ACC112 (cell line): ENCODE data around the gene SLC43A2.
A peak's percentile ranks its signal among the peaks of the same experiment; 100 is the strongest.

Source experiments
- H2AFZ ChIP-seq: fragments of 200-600 bp; sonication (generic); one replicate; pipeline ENCODE4 v1.6.0; 2017; ENCODE audit warnings: antibody characterized with exemption, low read length; ENCODE audit not compliant: unreplicated experiment
- H3K27ac ChIP-seq: fragments of 200-600 bp; sonication (generic); 2 replicates; pipeline ENCODE4 v1.5.1; 2014; ENCODE audit warnings: low read depth, mild to moderate bottlenecking, antibody characterized with exemption, low read length, moderate library complexity
- H3K27me3 ChIP-seq: fragments of 200-600 bp; sonication (generic); 2 replicates; pipeline ENCODE4 v1.6.1; 2014; ENCODE audit warnings: mild to moderate bottlenecking, antibody characterized with exemption, low read length, moderate library complexity, mixed read lengths; ENCODE audit not compliant: insufficient read depth
- H3K36me3 ChIP-seq: fragments of 200-600 bp; sonication (generic); 2 replicates; pipeline ENCODE4 v1.6.1; 2016; ENCODE audit warnings: mild to moderate bottlenecking, antibody characterized with exemption, low read length, moderate library complexity, mixed read lengths; ENCODE audit not compliant: insufficient read depth
- H3K4me1 ChIP-seq: fragments of 200-600 bp; sonication (generic); one replicate; pipeline ENCODE4 v1.6.1; 2016; ENCODE audit warnings: low read length, mixed read lengths; ENCODE audit not compliant: insufficient read depth, unreplicated experiment, control insufficient read depth
- H3K4me3 ChIP-seq: fragments of 200-600 bp; sonication (generic); 2 replicates; pipeline ENCODE4 v1.5.1; 2014; ENCODE audit warnings: mild to moderate bottlenecking, low read depth, low read length
- H3K79me2 ChIP-seq: fragments of 200-600 bp; sonication (generic); one replicate; pipeline ENCODE4 v1.6.0; 2016; ENCODE audit warnings: low read length; ENCODE audit not compliant: control insufficient read depth, unreplicated experiment, insufficient read depth

The SLC43A2 gene

DNA sequence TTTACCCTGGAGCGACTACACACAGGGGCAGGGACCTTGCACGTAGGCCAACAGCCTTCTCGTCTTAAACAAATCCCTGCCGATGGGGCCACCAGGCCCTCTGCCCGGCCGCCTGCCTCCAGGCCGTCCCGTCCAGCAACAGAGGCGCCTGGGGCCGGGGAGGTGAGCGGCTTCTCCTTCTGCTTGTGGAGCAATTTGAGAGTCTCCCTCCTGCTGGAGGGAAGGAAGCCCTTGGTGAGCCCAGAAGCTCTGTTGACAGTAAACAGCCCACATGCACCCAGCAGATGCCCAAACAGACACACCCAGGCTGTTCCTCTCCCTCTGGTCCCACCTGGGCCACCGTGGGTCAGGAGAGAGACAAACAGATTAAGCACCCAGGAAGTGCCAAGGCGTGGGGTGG lies 8.1 kb downstream of the SLC43A2 start:
- no peaks in the 10 kb centered on the region for H3K27me3 ChIP-seq
- H3K4me1 ChIP-seq, result no peaks in the 10 kb centered on the region
- no peak overlapping the region for H3K27ac ChIP-seq
- H3K36me3 ChIP-seq, result no peaks in the 10 kb centered on the region
- H3K4me3 ChIP-seq, result no peak overlapping the region
- no peak overlapping the region for H2AFZ ChIP-seq
- no peaks in the 10 kb centered on the region for H3K79me2 ChIP-seq

DNA sequence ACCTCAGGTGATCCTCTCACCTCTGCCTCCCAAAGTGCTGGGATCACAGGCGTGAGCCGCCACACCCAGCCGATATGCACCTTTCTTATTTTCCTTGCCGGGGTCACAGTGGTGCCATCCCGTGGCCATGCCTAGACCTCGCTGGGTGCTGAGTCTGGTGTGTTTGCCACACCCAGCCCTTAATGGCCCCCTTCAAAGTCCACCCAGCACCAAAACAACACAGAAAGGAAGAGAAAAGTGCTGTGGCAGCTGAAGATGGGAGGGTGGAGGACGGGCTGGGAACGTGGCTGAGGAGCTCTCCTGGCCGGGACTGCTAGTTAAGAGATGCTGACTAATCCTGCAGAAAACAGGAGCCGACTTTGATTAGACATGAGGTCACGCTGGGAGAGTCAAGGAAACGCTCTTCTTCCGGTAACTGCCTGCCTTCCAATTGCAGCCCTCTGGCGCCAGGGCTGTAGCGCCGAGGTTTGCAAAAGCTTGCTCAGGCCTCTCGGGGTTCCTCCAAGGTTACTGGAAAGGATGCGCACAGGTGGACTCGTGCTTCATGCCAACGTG lies 10.9 kb downstream of the SLC43A2 start:
- Histone ChIP-seq H3K27ac (no peak overlapping the region), H3K27me3 (no peaks in the 10 kb centered on the region), H3K79me2 (no peaks in the 10 kb centered on the region), H3K36me3 (no peaks in the 10 kb centered on the region), H3K4me3 (no peak overlapping the region), H3K4me1 (no peaks in the 10 kb centered on the region), H2AFZ (no peak overlapping the region)

DNA sequence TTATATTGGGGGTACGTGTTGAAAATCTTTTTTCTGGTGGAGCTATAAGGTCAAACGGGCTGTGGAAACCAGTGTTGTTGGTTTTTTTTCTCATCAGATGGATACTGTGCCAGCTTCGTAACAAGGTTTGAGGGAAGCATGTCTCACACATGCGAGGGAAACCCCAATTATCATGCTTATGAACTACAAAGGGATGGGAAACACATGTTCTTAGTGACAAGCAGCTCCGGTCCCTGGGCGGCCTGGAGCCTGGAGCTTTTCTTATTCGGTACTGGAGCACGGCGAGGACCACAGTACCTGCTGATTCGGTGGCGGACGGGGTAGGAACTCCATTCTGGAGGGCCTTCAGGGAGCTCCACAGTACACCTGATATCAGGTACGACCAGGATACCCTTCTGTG lies 12.5 kb downstream of the SLC43A2 start:
- no peaks in the 10 kb centered on the region for H3K4me1 ChIP-seq
- H3K79me2 ChIP-seq, result no peaks in the 10 kb centered on the region
- no peak overlapping the region for H3K4me3 ChIP-seq
- no peak overlapping the region for H3K27ac ChIP-seq
- no peaks in the 10 kb centered on the region for H3K27me3 ChIP-seq
- H2AFZ ChIP-seq, result no peak overlapping the region
- no peaks in the 10 kb centered on the region for H3K36me3 ChIP-seq

DNA sequence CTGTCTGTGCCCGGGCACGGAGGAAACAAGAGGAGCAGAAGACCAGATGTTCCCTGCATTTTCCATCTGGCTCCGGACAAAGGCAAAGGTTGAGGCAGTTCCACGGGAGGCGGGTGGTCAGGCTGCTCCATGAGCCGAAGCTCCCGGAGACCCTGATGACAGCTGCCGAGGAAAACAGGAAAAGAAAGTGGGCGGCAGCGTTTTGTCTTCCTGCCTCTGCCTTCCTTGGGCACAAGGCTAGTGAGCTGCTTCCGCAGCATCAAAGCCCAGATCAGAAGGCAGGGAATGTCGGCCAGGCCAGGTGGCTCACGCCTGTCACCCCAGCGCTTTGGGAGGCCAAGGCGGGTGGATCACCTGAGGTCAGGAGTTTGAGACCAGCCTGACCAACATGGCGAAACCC lies 16.2 kb downstream of the SLC43A2 start:
- no peaks in the 10 kb centered on the region for H3K27me3 ChIP-seq
- peaks cover 4% of the 10 kb centered on the region for H3K4me1 ChIP-seq
- no peak overlapping the region for H3K27ac ChIP-seq
- H2AFZ ChIP-seq, result no peak overlapping the region
- H3K4me3 ChIP-seq, result no peak overlapping the region
- no peaks in the 10 kb centered on the region for H3K36me3 ChIP-seq
- no peaks in the 10 kb centered on the region for H3K79me2 ChIP-seq

DNA sequence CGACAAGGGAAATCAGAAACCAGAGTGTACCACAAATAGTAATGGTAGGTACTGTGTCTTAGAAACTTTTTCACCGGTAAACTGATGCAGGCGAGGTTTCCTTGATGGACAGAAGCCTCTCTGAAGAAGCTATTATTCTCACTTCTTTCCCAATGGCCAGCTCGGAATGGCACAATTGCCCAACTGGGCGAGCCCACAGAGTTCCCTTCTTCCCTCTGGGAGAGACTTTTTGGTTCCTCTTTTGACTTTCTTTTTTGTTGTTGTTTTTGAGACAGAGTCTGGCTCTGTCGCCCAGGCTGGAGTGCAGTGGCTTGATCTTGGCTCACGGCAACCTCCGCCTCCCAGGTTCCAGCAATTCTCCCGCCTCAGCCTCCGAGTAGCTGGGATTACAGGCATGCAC lies 16.9 kb downstream of the SLC43A2 start:
- Histone ChIP-seq H3K36me3 (no peaks in the 10 kb centered on the region), H3K4me1 (peaks cover 11% of the 10 kb centered on the region), H3K27ac (no peak overlapping the region), H3K79me2 (no peaks in the 10 kb centered on the region), H2AFZ (no peak overlapping the region), H3K27me3 (no peaks in the 10 kb centered on the region), H3K4me3 (no peak overlapping the region)

DNA sequence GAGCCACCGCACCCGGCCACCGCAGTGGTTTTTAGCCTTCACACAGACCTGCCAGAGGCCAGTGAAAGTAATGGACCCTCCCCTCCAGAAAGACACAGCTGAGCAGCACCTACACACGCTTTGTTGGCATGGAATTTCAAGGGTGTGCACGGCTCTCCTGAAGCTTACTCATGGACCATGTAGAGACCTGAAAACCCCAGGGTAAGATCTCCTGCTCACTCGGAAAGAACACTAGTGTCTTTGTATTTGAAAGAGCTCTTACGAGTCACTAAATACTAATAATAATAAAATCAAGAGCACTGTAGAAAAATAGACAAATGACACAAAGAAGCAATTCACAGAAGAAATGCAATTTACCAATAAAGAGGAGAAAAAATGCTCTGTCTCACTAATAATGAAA lies 20.0 kb downstream of the SLC43A2 start:
- Histone ChIP-seq H3K4me1 (peaks cover 11% of the 10 kb centered on the region), H3K79me2 (no peaks in the 10 kb centered on the region), H3K27ac (no peak overlapping the region), H3K27me3 (no peaks in the 10 kb centered on the region), H2AFZ (no peak overlapping the region), H3K4me3 (no peak overlapping the region), H3K36me3 (no peaks in the 10 kb centered on the region)

DNA sequence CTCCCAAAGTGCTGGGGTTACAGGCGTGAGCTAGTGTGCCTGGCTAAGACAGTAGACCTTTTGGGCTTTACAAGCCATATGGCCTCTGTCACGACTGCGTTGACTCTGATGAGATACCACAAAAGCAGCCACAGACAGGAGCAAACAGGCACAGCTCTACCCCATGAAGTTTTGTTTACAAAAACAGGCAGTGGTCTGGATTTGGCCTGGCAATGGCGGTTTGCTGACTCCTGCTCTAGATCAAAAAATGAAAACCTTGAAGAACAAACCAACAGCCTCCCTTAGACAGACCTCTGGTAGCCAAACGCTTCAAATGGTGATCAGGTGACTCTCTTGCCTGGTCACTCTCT lies 20.7 kb downstream of the SLC43A2 start:
- H3K4me3 ChIP-seq, result no peak overlapping the region
- H3K27ac ChIP-seq, result peak overlapping the region; percentile 23; the same call in 1 of the 2 replicates
- H3K36me3 ChIP-seq, result no peaks in the 10 kb centered on the region
- no peaks in the 10 kb centered on the region for H3K79me2 ChIP-seq
- peak overlapping the region; percentile 14 for H2AFZ ChIP-seq
- peaks cover 11% of the 10 kb centered on the region for H3K4me1 ChIP-seq
- H3K27me3 ChIP-seq, result no peaks in the 10 kb centered on the region

DNA sequence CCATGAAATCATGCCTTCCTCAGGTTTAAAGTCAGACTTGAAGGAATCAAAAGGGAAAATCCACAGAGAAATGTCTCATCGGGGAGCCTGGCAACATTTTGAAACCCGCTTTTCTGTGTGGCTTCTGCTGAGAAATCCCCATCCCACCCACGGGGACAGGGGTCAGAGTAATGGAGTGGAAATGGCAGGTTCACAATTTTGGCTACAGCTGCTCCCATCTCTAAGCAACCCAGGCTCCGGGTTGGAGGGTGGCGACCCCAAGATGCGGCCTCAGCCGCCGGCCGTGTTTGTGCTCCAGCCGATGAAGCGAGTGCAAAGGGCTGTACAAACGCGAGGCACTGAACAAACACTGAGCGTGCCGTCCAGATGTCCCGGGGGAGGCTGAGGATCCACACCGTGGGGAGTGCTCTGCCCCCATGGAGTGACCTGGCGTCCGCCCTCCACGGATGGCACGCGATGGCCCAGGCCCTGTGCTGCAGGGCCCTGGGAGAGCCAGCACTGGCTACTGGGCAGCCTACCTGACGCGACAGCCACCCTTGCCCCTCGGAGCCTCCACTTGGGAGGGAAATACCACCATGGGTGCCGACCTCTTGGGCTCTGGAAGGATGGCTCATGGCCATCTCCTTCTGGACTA lies 22.2 kb downstream of the SLC43A2 start:
- no peaks in the 10 kb centered on the region for H3K79me2 ChIP-seq
- H2AFZ ChIP-seq, result no peak overlapping the region
- H3K4me3 ChIP-seq, result no peak overlapping the region
- peak overlapping the region; percentile 44; the same call in 1 of the 2 replicates for H3K27ac ChIP-seq
- peaks cover 11% of the 10 kb centered on the region for H3K4me1 ChIP-seq
- no peaks in the 10 kb centered on the region for H3K27me3 ChIP-seq
- no peaks in the 10 kb centered on the region for H3K36me3 ChIP-seq

DNA sequence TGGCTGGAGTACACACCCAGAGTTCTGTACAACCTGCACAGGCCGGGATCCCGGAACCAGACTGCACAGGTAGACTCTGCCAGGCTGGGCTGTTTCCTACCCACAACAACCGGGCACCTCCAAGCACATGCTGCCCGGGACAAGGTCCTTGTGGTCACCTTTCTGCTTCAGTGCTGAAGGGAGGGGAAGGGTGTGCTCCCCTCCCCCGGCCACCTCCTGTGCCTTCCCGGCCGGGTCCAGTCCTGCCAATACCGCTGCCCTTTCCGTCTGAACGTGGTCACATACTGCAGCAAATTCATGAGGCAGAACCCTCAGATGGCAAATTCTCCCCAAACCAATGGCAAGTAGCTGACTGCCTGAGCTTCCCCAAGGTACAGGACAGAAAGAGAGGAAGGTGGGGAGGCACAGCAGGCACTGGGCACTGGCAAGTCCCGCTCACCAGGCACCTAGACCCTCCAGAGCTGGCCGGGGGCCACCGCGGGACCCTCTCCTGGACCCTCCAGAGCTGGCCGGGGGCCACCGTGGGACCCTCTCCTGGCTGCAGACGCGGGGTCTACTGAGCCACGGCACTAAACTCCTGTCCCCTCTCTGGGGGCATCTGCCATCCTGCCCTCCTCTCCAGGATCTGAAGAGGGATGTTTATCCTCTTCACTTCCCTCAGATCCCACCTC lies 22.8 kb downstream of the SLC43A2 start:
- H3K36me3 ChIP-seq, result no peaks in the 10 kb centered on the region
- no peak overlapping the region for H3K27ac ChIP-seq
- no peak overlapping the region for H3K4me3 ChIP-seq
- no peaks in the 10 kb centered on the region for H3K27me3 ChIP-seq
- H3K4me1 ChIP-seq, result peaks cover 11% of the 10 kb centered on the region
- no peaks in the 10 kb centered on the region for H3K79me2 ChIP-seq
- no peak overlapping the region for H2AFZ ChIP-seq

DNA sequence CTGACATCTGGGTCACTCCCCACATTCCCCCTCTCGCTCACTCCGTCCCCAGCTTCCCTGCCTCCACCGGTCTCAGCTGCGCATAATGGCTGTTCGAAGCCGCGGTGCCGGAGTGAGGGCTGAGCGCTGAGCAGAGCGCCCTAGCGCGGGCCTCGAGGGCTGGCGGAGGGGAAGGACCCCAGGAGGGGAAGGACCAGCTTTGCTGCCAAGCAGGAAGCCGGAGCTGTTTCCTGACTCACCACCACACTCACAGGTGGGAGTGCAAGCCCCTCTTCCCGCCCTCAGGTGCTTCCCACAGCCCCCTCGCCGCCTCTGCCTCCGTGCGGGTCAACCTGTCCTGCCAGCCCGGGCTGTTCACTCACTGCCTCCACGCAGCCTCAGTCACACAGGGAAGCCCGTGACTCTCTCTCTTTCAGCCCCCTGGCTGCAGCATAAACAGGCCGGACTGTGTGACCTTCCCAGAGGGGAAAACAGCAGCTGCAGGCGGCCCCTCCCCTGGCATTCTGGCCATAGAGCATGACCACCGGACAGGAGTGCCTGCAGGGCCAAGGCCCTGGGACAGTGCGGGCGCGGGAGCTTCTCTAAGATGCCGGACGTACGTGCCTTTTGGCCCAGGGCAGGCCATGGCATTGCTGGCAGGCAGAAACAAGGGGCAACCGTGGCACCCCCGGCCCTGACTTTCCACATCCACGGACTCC lies 23.7 kb downstream of the SLC43A2 start:
- Histone ChIP-seq H3K27ac (no peak overlapping the region), H3K27me3 (no peaks in the 10 kb centered on the region), H2AFZ (no peak overlapping the region), H3K79me2 (no peaks in the 10 kb centered on the region), H3K4me1 (peaks cover 11% of the 10 kb centered on the region), H3K4me3 (no peak overlapping the region), H3K36me3 (no peaks in the 10 kb centered on the region)
